BE2C (cell line): ENCODE data around the gene GAGE12J. TPM values are rescaled to one million over a fixed set of nuclear protein-coding genes. Genes with fewer than 3 reads are reported as not detected.
"Not testable (repeated sequence)": the region's sequence is repeated elsewhere in the genome, so short reads cannot be mapped to it uniquely, and the experiment has no call there.

ENCODE experiments used
- DNase-seq: peaks from one replicate; pipeline ENCODE4 v3.0.0-alpha.2; 2020
- H3K27me3 ChIP-seq: fragments of 250-450 bp; sonication (Bioruptor Pico); 2 replicates; pipeline ENCODE4 v1.5.1; 2020; ENCODE audit warnings: mild to moderate bottlenecking
- H3K36me3 ChIP-seq: fragments of 250-450 bp; sonication (Bioruptor Pico); 2 replicates; pipeline ENCODE4 v1.5.1; 2020; ENCODE audit warnings: mild to moderate bottlenecking
- H3K4me1 ChIP-seq: fragments of 250-450 bp; sonication (Bioruptor Pico); 2 replicates; pipeline ENCODE4 v1.5.1; 2020
- H3K4me3 ChIP-seq: 2 replicates; pipeline ENCODE4 v1.5.1; 2011; ENCODE audit warnings: low read depth, low read length
- H3K9me3 ChIP-seq: fragments of 250-450 bp; sonication (Bioruptor Pico); 2 replicates; pipeline ENCODE4 v1.5.1; 2020
- CTCF ChIP-seq: IDR thresholded peaks from 2 replicates; pipeline ENCODE4 v1.5.1; 2012; ENCODE audit warnings: mild to moderate bottlenecking, low read depth, low read length
- polyA plus RNA-seq: library from polyadenylated mRNA; unstranded; fragments of >200 nt; gene quantifications from one replicate; pipeline ENCODE4 v1.2.1, GENCODE V29; 2012; ENCODE audit warnings: low read depth, missing spikeins; ENCODE audit not compliant: insufficient read length, insufficient read depth

The GAGE12J gene
- polyA plus RNA-seq, result not detected

GRCh38 chrX:49321737-49322136, at the start of gene GAGE12J:
GAGE12J (plus strand) TSS chrX:49322037; CDS start chrX:49323194, 1,157 bp downstream.
- H3K27me3 ChIP-seq, DNase-seq, H3K4me1 ChIP-seq, H3K9me3 ChIP-seq, H3K4me3 ChIP-seq, H3K36me3 ChIP-seq: not testable (repeated sequence)

- no peaks in the 10 kb centered on the region for H3K27me3 ChIP-seq
- no peak for TF ChIP-seq CTCF
- H3K9me3 ChIP-seq, result no peaks in the 10 kb centered on the region
Observed at GRCh38 chrX:49272421-49272820, 49.4 kb upstream of the GAGE12J start.

GRCh38 chrX:49273181-49273727, 48.6 kb upstream of the GAGE12J start:
- TF ChIP-seq CTCF, result no peak
- no peaks in the 10 kb centered on the region for H3K9me3 ChIP-seq
- H3K27me3 ChIP-seq, result no peaks in the 10 kb centered on the region
- no peak overlapping the region for H3K4me3 ChIP-seq
- no peak for DNase-seq
- no peaks in the 10 kb centered on the region for H3K36me3 ChIP-seq
- H3K4me1 ChIP-seq, result no peaks in the 10 kb centered on the region

More at GRCh38 chrX:49272421-49272820, 49.4 kb upstream of the GAGE12J start:
- DNase-seq, result no peak
- Histone ChIP-seq H3K4me1 (no peaks in the 10 kb centered on the region), H3K4me3 (no peak overlapping the region), H3K36me3 (no peaks in the 10 kb centered on the region)

DNA sequence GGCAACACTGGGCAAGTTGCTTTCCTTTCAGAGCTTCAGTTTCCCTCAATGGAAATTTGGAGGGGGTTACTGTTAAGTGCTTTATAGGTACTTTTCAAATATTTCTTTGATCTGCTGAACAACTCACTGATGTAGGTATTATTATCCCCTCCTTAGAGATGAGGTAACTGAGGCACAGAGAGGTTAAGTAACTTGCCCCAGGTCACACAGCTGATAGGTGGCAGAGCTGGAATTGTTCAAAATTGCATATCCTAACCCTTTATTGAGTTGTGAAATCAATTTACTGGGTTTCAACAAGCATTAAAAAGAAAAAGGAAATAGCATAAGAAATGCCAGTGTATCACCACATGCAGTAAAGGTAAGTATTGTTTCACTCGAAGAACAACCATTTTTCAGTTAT, 45.6 kb upstream of the GAGE12J start:
- no peaks in the 10 kb centered on the region for H3K4me1 ChIP-seq
- H3K27me3 ChIP-seq, result no peaks in the 10 kb centered on the region
- no peak overlapping the region for H3K4me3 ChIP-seq
- no peaks in the 10 kb centered on the region for H3K9me3 ChIP-seq
- no peaks in the 10 kb centered on the region for H3K36me3 ChIP-seq
- DNase-seq, result no peak
- TF ChIP-seq CTCF, result no peak

DNA sequence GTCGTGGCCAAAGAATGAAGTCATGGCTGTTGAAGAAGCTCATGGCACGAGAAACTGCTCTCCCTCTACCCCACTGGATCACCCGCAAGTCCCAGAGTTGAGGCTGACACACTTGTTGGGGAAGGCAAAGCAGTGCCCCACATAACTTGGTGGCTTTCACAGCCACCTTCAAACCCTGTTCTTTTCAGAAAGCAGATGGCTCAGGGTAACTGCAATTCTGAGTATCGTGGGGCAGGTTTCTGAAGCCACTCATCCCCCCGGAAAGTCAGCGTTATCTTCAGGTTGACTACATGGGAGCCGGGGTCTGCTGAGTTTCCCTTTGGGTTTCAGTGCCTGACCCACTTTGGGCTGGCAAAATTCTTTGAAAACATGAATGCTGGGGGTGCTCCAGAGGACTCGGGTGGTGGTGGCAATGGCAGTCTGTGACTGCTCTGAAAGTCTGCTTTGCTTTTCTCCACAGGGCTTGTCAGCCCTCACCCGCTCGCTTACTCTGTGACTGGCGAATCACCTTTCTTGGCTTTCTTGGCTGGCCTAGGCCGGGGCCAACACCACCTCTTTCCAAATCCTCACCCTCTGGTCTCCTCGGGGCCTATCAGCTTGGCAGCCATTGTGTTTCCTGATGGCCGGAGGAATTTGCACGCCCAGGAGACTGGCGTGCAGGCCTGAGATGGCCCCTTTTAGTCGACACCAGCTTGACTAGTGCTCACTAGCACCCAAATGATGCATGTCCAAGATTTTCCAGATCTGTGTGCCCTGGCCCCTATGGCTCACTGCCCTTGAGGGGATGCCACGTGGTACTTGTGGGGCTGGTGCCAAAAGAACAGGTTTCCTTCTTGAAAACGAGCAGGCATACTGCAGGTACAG, 44.9 kb upstream of the GAGE12J start:
- TF ChIP-seq CTCF, result no peak
- no peak for DNase-seq
- no peaks in the 10 kb centered on the region for H3K9me3 ChIP-seq

GRCh38 chrX:49277535-49277830, 44.4 kb upstream of the GAGE12J start:
- H3K4me3 ChIP-seq, result no peak overlapping the region
- DNase-seq, result no peak
- no peak for TF ChIP-seq CTCF
- peaks cover 4% of the 10 kb centered on the region for H3K4me1 ChIP-seq
- no peaks in the 10 kb centered on the region for H3K27me3 ChIP-seq
- no peaks in the 10 kb centered on the region for H3K36me3 ChIP-seq
- no peaks in the 10 kb centered on the region for H3K9me3 ChIP-seq

More for the DNA sequence above, 44.9 kb upstream of the GAGE12J start:
- H3K4me3 ChIP-seq, result no peak overlapping the region
- no peaks in the 10 kb centered on the region for H3K36me3 ChIP-seq
- no peaks in the 10 kb centered on the region for H3K4me1 ChIP-seq
- H3K27me3 ChIP-seq, result no peaks in the 10 kb centered on the region
